NB4 (cell line): ENCODE results near the gene VCPKMT.

Source experiments
- DNase-seq: peaks from one replicate; pipeline ENCODE4 v3.0.0; 2010; ENCODE audit warnings: low read depth
- H3K4me3 ChIP-seq: one replicate; pipeline ENCODE4 v1.5.1; 2011; ENCODE audit warnings: mild to moderate bottlenecking, low read depth, low read length, moderate library complexity
- MYC ChIP-seq: IDR thresholded peaks from 2 replicates; pipeline ENCODE4 v1.6.1; 2011; ENCODE audit warnings: low read depth, low read length
- POLR2A ChIP-seq: IDR thresholded peaks from 2 replicates; pipeline ENCODE4 v1.6.1; 2011; ENCODE audit warnings: mild to moderate bottlenecking; ENCODE audit not compliant: insufficient read length; ENCODE audit errors: extremely low read depth
- TF ChIP-seq, protein P1 (sequence below): IDR thresholded peaks from one replicate; pipeline ENCODE4 v1.5.1; 2012; ENCODE audit warnings: low read depth, low read length
- TF ChIP-seq, protein P2 (sequence below): IDR thresholded peaks from 2 replicates; pipeline ENCODE4 v1.6.1; 2011; ENCODE audit warnings: low read depth, low read length

VCPKMT gene

DNA sequence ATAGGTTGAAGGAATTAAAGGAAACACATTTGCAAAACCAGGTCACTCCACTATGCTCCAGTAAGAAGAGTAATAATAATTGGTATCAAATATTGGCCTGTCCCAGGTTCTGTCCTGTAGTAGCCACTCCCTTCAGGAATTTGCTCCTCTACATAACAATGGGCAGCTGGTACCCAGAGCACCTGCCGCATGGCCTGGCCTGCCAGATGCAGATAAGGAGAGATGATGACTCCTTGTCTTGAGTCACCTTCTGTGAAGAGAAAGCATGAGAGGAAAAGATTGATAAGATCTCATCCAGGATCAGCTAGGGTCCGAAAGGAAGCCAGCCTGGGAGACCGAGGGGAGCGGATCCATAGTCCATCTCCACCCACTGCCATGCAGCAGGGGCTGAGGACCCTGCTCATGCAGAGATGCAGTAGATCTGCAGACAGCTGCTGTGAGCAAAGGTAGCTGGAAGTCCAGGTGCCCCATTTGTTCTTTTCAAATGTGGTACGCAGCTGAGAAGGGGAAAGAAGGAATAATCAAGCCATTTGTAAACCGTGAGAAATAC lies 24.3 kb downstream of the VCPKMT start:
- no peak for TF ChIP-seq MYC
- TF ChIP-seq POLR2A, result no peak
- TF ChIP-seq, protein P1, sequence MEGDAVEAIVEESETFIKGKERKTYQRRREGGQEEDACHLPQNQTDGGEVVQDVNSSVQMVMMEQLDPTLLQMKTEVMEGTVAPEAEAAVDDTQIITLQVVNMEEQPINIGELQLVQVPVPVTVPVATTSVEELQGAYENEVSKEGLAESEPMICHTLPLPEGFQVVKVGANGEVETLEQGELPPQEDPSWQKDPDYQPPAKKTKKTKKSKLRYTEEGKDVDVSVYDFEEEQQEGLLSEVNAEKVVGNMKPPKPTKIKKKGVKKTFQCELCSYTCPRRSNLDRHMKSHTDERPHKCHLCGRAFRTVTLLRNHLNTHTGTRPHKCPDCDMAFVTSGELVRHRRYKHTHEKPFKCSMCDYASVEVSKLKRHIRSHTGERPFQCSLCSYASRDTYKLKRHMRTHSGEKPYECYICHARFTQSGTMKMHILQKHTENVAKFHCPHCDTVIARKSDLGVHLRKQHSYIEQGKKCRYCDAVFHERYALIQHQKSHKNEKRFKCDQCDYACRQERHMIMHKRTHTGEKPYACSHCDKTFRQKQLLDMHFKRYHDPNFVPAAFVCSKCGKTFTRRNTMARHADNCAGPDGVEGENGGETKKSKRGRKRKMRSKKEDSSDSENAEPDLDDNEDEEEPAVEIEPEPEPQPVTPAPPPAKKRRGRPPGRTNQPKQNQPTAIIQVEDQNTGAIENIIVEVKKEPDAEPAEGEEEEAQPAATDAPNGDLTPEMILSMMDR, result no peak
- TF ChIP-seq, protein P2, sequence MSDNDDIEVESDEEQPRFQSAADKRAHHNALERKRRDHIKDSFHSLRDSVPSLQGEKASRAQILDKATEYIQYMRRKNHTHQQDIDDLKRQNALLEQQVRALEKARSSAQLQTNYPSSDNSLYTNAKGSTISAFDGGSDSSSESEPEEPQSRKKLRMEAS, result no peak
- DNase-seq, result no peak

DNA sequence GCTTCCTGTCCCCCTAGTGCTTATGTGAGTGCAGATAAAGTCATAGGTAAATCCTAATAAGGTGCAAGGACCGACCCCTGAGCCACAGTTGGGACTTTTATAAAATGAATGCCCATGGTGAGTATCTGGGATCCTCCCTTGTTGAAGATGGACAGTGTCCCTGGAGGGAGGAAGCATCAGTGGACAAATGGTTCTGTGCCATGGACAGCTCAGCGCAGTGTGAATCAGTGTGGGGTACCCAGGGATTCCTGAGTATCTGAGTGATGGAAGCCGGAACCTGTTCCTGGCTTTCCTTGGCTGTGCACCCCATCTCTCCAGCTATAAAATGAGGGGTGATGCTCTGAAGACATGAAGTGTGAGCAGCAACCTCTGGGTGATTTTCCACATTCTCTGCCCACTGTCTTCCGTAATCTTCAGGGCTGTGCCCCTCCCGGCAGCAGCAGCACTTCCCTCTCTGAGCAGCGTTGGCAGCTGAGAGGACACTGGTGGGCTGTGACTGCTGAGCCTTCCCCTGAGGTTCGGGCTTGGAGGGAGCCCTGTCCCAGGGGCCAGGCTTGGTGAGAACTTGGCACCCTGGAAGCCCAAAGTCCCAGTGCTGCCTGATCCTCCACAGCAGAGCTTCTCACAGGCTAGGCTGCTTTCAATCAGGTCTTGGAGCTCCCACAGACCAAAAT lies 25.0 kb downstream of the VCPKMT start:
- no peak overlapping the region for H3K4me3 ChIP-seq
- DNase-seq, result no peak
- no peak for TF ChIP-seq MYC
- TF ChIP-seq, protein P1, result no peak
- TF ChIP-seq, protein P2, result no peak

More for the DNA sequence above, 24.3 kb downstream of the VCPKMT start:
- no peak overlapping the region for H3K4me3 ChIP-seq

DNA sequence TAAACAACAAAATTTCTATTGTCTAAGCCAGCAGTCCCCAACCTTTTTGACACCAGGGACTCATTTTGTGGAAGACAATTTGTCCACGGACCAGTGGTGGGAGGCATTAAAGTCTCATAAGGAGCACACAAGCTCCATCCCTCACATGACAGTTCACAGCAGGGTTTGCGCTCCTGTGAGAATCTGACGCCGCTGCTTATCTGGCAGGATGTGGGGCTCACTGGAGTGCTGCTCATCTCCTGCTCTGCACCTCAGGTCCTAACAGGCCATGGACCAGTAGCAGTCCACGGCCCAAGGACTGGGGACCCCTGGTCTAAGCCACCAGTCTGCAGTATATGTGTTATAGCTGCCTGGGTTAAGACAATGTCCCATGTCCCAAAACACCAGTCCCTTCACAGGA lies 27.2 kb downstream of the VCPKMT start:
- TF ChIP-seq POLR2A, result no peak
- no peak for TF ChIP-seq MYC
- TF ChIP-seq, protein P1, result no peak
- TF ChIP-seq, protein P2, result no peak
- no peak for DNase-seq

DNA sequence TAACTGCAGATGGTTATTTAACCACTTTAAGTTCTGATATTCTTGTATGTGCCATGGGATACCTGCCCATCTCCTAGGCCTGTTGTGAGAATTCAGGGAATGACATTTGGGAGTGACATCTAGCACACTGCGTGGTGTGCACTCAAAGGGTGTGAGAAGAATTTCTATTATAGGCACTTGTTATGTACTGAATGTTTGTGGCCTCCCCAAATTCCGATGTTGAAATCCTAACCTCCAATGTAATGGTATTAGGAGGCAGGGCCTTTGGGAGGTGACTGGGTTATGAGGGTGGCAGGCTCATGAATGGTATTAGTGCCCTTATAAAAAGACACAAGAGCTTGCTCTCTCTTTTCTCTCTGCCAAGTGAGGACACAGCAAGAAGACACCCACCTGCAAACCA lies 27.6 kb downstream of the VCPKMT start:
- no peak for DNase-seq
- TF ChIP-seq, protein P2, result no peak
- TF ChIP-seq, protein P1, result no peak
- TF ChIP-seq POLR2A, result no peak
- no peak for TF ChIP-seq MYC
- H3K4me3 ChIP-seq, result no peak overlapping the region

More for the DNA sequence above, 27.2 kb downstream of the VCPKMT start:
- no peak overlapping the region for H3K4me3 ChIP-seq

DNA sequence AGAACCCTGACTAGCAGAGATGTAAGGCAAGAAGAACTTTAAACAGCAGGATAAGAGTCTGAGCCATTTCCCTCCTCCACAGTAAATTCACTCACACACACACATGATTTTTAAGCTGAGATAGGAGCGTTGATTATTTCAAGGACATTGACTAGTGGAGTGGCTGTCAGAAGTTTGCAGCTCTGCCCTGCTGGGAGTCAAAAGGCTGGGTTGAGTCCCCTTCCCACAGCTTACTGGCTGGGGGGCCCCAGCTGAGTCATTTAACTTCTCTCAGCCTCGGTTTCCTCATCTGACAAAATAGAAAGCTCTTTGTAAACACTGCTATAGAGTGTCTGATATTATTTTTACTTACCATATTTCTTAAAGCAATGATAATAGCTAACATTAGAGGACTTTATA lies 28.3 kb downstream of the VCPKMT start:
- TF ChIP-seq, protein P2, result no peak
- no peak for TF ChIP-seq MYC
- TF ChIP-seq POLR2A, result no peak
- TF ChIP-seq, protein P1, result no peak
- H3K4me3 ChIP-seq, result no peak overlapping the region

More for the DNA sequence above, 28.3 kb downstream of the VCPKMT start:
- no peak for DNase-seq
